Transverse colon (tissue), 4 donors: ENCODE measurements around the gene NECAB2. TPM values are rescaled to one million over a fixed set of nuclear protein-coding genes. Genes with fewer than 3 reads are reported as not detected.

Experiments used
- DNase-seq: peaks from one replicate; pipeline ENCODE4 v3.0.0-alpha.2; 2019
- H3K27ac ChIP-seq, 4 donors: fragments of 200-600 bp; sonication (generic); 2 replicates each; pipeline ENCODE4 v1.5.1; 2016 to 2018; ENCODE audit warnings: inconsistent platforms in 4 of 4
- H3K27me3 ChIP-seq: fragments of 200-600 bp; sonication (generic); 2 replicates; pipeline ENCODE4 v1.5.1; 2017; ENCODE audit warnings: inconsistent platforms
- H3K36me3 ChIP-seq, 4 donors: fragments of 200-600 bp; sonication (generic); 2 replicates each; pipeline ENCODE4 v1.5.1; 2017 to 2019; ENCODE audit warnings: inconsistent platforms in 4 of 4
- H3K4me1 ChIP-seq, 4 donors: fragments of 200-600 bp; sonication (generic); 2 replicates each; pipeline ENCODE4 v1.5.1; 2017 to 2020; ENCODE audit warnings: inconsistent platforms in 4 of 4
- H3K4me3 ChIP-seq, 4 donors: fragments of 200-600 bp; sonication (generic); 1 replicate in 1 of 4; 2 replicates in 3 of 4; pipeline versions ENCODE4 v1.5.1 to v1.6.1; 2017 to 2019; ENCODE audit warnings: inconsistent platforms in 4 of 4
- H3K9me3 ChIP-seq, 2 donors: fragments of 200-600 bp; sonication (generic); 2 replicates each; pipeline ENCODE4 v1.5.1; 2017 to 2019; ENCODE audit warnings: inconsistent platforms in 2 of 2
- CTCF ChIP-seq, 5 experiments: fragments of 200-600 bp in 3 of 5; fragments of 450-650 bp in 2 of 5; sonication (generic) in 3 of 5; IDR thresholded peaks; 1 replicate in 2 of 5; 2 replicates in 3 of 5; pipeline ENCODE4 v1.5.1; 2016 to 2017; ENCODE audit warnings: antibody characterized with exemption in 5 of 5, inconsistent platforms in 3 of 5, mild to moderate bottlenecking in 2 of 5, moderate library complexity in 1 of 5
- EP300 ChIP-seq: sonication (generic); formaldehyde crosslinking; IDR thresholded peaks from one replicate; pipeline ENCODE4 v1.6.1; 2017; ENCODE audit warnings: antibody characterized with exemption, low read depth
- POLR2A ChIP-seq: fragments of 450-650 bp; IDR thresholded peaks from one replicate; pipeline ENCODE4 v1.6.1; 2016; ENCODE audit warnings: antibody characterized with exemption, mild to moderate bottlenecking, moderate library complexity
- POLR2AphosphoS5 ChIP-seq, 3 donors: sonication (generic); formaldehyde crosslinking; IDR thresholded peaks; one replicate each; pipeline ENCODE4 v1.6.1; 2016; ENCODE audit warnings: antibody characterized with exemption in 3 of 3
- WGBS, 2 donors: methylation state at CpG; one replicate each; pipeline ENCODE4 v1.1.5; 2018; ENCODE audit warnings: low coverage in 1 of 2; 5-methylcytosine and 5-hydroxymethylcytosine counted together
- in situ Hi-C, 4 donors: fragments of 200-750 bp; cut with MboI; loops; one replicate each; pipeline versions ENCODE4 v1.15.0 to v1.15.1; 2017; ENCODE audit warnings: low sequenced_read_pairs in 3 of 4, low pct_ligation_motif_present in 1 of 4, low pct_unique_long_range_greater_than_20kb in 1 of 4
- intact Hi-C: fragments of 100-400 bp; cut with DNase I; formaldehyde crosslinking; loops from one replicate; pipeline ENCODE4 v1.15.1; 2023; ENCODE audit warnings: low total_unique reads
- total RNA-seq, 4 donors: library from RNA; depleted of rRNA; stranded (reverse); fragments of >200 nt; gene quantifications; one replicate each; pipeline ENCODE4 v1.1.0, GENCODE V29; 2016

NECAB2 gene
- total RNA-seq, 4 donors from 2014 or later = 0.41 TPM; not detected in 3

GRCh38 chr16:84000989-84001642, 33.1 kb downstream of the NECAB2 start:
- Histone ChIP-seq H3K9me3 (no peaks in the 10 kb centered on the region), H3K4me1 (no peaks in the 10 kb centered on the region), H3K36me3 (no peaks in the 10 kb centered on the region), H3K4me3 (no peak overlapping the region), H3K27ac (no peak overlapping the region), H3K27me3 (peaks cover 12% of the 10 kb centered on the region)
- TF ChIP-seq POLR2AphosphoS5 (IDR thresholded peaks at IDR 0.05) = no peak
- no peak for TF ChIP-seq CTCF (IDR thresholded peaks at IDR 0.05)
- DNase-seq = no peak
- intact Hi-C loops (no loop called here), in situ Hi-C loops (no loop called here)
- 74% methylated on average over 13 of the region's 13 CpGs; no CpG with 5 or more reads in 1 of the 2 donors for WGBS, 2 donors

GRCh38 chr16:84001726-84002125, 33.7 kb downstream of the NECAB2 start:
- intact Hi-C loops (no loop called here), in situ Hi-C loops (no loop called here)
- H3K9me3 ChIP-seq = no peaks in the 10 kb centered on the region
- no peaks in the 10 kb centered on the region for H3K4me1 ChIP-seq
- 82% methylated on average over 7 of the region's 7 CpGs; no CpG with 5 or more reads in 1 of the 2 donors for WGBS, 2 donors
- TF ChIP-seq POLR2A = no peak
- TF ChIP-seq EP300 = no peak
- no peak for TF ChIP-seq CTCF (IDR thresholded peaks at IDR 0.05)
- no peak for TF ChIP-seq POLR2AphosphoS5 (IDR thresholded peaks at IDR 0.05)
- H3K27me3 ChIP-seq = peaks cover 11% of the 10 kb centered on the region
- no peak for DNase-seq
- no peak overlapping the region for H3K27ac ChIP-seq
- no peak overlapping the region for H3K4me3 ChIP-seq
- no peaks in the 10 kb centered on the region for H3K36me3 ChIP-seq

- intact Hi-C loops = no loop called here
- DNase-seq = no peak
- H3K9me3 ChIP-seq = no peaks in the 10 kb centered on the region
- H3K27ac ChIP-seq = no peak overlapping the region
- in situ Hi-C loops = no loop called here
- no peak for TF ChIP-seq POLR2AphosphoS5 (IDR thresholded peaks at IDR 0.05)
- no peak for TF ChIP-seq CTCF (IDR thresholded peaks at IDR 0.05)
- no peak for TF ChIP-seq EP300
- no peak for TF ChIP-seq POLR2A
- no peaks in the 10 kb centered on the region for H3K4me1 ChIP-seq
- WGBS, 2 donors = 76% methylated on average over 12 of the region's 12 CpGs; no CpG with 5 or more reads in 1 of the 2 donors
- no peaks in the 10 kb centered on the region for H3K36me3 ChIP-seq
- no peak overlapping the region for H3K4me3 ChIP-seq
- peaks cover 12% of the 10 kb centered on the region for H3K27me3 ChIP-seq
Measured at GRCh38 chr16:84003038-84003437, 35.0 kb downstream of the NECAB2 start.

GRCh38 chr16:84004442-84004841, 36.4 kb downstream of the NECAB2 start:
- no peaks in the 10 kb centered on the region for H3K36me3 ChIP-seq
- intact Hi-C loops = no loop called here
- H3K4me3 ChIP-seq = no peak overlapping the region
- in situ Hi-C loops = no loop called here
- no peaks in the 10 kb centered on the region for H3K9me3 ChIP-seq
- TF ChIP-seq POLR2AphosphoS5 (IDR thresholded peaks at IDR 0.05) (no peak), CTCF (IDR thresholded peaks at IDR 0.05) (no peak), POLR2A (no peak), EP300 (no peak)
- no peak for DNase-seq
- no peaks in the 10 kb centered on the region for H3K4me1 ChIP-seq
- H3K27me3 ChIP-seq = peaks cover 10% of the 10 kb centered on the region
- H3K27ac ChIP-seq = no peak overlapping the region
- 75% methylated on average over 7 of the region's 7 CpGs; no CpG with 5 or more reads in 1 of the 2 donors for WGBS, 2 donors
